Epidermal melanocyte (primary cell): ENCODE measurements around the gene NFIA.

Experiments used
- DNase-seq: peaks from one replicate; pipeline ENCODE4 v3.0.0; 2011; ENCODE audit warnings: low spot score; ENCODE audit not compliant: insufficient read length

Gene NFIA

DNA sequence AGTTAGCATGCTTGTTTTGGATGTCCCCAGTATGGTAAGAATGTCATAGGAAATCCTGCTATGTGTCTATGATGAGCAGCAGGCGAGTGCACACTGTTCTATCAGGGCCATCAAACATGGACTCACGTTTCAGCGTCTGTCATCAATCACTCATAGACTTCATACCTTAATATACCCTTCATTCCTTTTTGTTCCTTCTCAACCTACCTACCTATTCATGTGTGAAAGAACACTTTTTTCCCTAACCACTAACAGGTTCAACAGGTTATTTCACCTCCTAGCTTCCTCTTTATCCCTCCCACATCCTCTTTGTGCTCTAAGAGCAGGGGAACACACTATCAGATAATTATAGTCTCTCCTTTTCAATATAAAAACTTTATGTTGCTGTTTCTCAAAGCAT, 342.0 kb downstream of the NFIA start:
- no peak for DNase-seq

DNA sequence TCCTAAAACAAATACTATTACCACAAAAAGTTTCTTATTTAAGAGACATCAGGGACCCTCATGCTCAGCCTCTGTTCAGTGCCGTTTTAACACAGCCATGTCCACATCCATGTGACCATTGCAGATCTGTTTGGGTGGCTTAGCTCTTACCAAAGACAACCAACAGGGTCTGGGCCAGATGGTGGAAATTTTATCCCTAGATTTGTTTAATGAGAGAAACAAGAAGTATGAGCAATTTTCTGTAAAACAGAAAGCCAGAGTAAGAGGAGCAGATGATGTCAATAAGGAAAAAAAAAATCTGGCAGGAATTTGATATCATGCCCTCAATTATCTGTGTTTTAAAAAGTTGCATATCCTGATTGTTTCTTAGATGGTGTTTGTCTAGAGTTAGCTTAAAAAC, 342.7 kb downstream of the NFIA start:
- no peak for DNase-seq

DNA sequence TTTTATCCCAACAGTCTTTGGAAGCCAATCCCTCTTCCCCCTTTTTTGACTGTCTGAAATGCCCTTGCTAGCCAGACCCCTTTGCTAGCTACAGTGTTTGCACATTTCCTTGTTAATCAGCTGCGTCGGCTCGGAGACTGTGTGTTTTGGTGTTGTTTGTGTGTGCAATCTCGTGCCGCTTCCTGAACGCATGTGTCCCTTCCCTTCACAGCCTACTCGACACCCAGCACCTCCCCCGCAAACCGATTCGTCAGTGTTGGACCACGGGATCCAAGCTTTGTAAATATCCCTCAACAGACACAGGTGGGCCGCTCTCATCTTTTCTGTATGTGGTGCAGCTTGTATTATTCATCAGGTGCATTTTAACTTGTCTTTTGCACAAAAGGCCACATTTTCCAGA, 343.9 kb downstream of the NFIA start:
- no peak for DNase-seq

- DNase-seq = no peak
These were observed 344.5 kb downstream of the NFIA start for GRCh38 chr1:61426885-61427284.

DNA sequence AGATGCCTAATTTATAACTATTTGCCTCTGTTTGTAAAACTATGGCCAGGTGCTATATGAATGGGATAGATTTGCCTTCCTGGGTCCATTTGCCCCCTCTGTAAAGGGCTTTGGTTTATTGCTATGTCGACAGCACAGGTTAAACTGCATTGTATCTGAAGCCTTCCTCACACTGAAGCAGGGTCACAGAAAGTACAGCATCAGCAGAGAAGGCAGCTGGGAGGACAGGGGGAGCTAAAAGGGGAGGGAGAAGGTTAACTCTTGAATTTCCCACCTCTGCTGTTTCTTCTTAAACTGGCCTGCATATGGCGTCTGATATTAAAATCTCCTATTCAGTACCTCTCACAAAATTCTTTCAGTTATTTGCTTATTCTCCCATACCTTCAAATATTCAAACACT, 345.1 kb downstream of the NFIA start:
- DNase-seq = no peak

GRCh38 chr1:61428146-61428545, 345.8 kb downstream of the NFIA start:
- DNase-seq = no peak

DNA sequence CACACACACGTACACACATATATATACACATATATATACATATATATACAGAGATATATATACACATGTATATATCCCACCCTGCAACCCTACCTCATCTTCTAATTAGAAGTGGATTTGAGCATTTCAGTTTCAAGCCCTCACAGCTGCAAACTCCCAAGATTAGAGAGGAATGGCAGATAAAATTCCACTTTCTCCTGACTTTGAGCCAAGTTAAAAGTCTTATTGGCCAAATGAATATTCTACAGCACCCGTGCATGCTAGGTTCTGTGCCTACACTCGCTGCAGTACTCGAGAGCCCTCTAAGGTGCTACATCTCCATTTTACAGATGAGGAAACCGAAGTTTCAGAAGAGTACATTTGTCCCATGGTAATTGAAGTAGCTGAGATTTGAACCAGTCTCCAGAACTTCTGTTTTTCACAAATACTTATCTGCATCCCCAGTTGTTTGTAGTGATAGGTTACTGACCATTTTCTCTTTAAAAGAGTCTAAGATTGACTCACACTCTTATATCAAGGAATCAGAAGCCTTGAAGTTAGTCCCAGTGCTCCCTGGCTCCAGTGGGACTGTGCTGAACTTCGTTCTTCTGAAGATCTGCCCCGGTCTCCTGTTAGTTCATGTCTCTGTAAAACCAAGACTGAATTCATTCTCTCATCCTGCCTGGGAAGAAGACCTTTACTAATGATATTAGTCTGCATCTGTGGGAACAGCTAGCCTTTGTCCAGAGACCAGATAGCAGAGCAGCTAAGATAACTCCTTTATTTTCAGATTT, 350.4 kb downstream of the NFIA start:
- DNase-seq = no peak

GRCh38 chr1:61433646-61434045, 351.3 kb downstream of the NFIA start:
- no peak for DNase-seq

GRCh38 chr1:61434276-61434675, 351.9 kb downstream of the NFIA start:
- no peak for DNase-seq

DNA sequence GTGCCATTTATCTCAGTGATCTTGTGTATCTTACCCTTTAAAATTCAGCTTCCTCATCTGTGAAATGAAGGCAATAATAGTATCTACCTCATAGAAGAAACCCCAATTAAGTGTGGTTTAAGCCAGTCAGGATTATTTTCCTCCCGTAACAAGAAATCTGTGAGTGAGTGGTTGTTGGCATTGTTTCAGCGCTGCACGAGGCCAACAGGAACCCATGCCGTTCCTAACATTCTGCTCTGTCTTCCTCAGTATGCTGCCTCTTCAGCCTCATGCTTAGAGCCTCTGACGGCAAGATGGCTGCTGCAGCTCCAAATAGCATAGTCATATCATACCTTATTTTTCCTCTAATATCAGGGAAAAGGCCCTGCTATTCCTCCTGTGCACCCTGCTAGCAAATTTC, 352.9 kb downstream of the NFIA start:
- no peak for DNase-seq

GRCh38 chr1:61436016-61436415, 353.7 kb downstream of the NFIA start:
- DNase-seq = no peak

GRCh38 chr1:61436491-61437120, 354.2 kb downstream of the NFIA start:
- no peak for DNase-seq

DNA sequence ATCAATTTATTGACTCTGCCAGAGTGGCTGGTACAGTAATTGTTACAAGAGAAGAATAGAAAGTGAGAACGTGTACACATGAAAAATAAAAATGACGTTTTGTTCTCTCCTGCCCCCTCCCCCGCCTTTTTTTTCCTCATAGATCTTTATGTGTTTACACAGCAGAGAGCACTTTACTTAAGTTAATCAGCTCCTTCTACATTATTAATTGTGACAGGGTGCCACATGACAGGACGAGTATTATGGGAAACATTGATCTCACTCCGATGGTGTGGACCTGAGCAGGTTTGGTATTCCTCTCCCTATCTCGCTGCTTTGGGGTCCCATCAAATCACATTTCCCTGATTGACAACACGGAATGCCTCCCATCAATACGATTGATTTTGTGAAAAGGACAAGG, 356.9 kb downstream of the NFIA start:
- no peak for DNase-seq

DNA sequence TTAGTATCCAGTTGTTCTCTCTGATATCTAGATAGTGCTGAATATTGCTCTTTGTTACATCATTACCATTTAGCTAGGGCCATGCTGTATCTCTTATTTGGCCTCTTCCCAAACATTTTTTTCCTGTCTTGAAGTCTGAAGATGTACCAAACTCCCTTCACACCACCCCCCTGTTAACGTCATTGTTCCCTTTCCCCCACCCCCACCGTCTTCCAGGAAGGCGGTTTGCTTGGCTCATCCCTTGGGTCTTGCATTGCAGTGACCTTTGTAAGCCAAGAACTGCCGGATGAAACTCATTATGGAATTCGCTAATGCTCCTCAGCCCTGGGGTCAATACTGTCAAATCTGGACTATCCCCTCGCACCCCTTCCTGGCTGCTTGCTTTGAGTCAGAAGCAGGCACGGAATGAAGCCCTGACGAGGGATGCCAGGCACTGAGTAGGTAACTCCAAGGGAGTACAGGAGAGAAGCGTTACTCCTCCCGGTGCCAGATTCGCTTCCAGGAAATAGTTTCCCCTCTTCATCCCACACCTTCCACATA, 359.4 kb downstream of the NFIA start:
- DNase-seq = no peak

DNA sequence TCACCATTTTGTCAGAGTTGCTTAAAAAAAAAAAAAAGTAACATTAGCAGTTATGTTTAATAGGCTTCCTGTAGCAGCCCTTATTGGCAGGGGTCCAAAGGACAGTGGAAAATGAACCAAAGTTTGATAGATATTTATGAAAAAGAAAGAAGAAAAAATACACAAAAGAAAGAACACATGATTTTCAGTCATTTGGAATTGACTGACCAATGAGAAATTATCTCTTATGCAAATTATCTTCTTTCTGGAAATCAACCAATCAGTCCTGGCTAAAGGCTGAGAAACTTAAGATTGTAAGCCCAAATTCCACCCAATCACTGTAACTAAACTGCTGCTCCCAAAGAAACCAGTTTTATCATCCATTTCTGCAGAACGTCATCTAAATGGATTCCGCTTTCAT, 360.2 kb downstream of the NFIA start:
- no peak for DNase-seq

DNA sequence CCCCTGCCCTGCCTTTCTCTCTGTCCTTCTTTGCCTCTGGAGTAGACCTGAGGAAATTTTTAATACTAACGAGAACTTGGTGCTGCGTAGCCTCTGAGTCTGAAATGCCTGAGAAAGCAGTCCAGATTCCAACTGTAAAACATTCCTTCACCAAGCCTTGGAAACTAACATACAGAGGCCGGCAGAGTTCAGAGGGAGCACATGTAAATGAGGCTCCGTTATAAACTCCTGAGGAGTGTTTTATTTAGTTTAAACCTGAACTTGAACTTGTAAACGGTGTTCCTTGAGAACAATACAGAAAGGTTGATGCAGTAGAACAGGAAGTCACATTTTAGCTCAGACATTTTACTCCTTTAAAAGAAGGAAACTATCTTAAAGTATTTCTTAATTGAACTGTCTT, 361.9 kb downstream of the NFIA start:
- DNase-seq = no peak

GRCh38 chr1:61445269-61445825, 363.0 kb downstream of the NFIA start:
- DNase-seq = no peak

DNA sequence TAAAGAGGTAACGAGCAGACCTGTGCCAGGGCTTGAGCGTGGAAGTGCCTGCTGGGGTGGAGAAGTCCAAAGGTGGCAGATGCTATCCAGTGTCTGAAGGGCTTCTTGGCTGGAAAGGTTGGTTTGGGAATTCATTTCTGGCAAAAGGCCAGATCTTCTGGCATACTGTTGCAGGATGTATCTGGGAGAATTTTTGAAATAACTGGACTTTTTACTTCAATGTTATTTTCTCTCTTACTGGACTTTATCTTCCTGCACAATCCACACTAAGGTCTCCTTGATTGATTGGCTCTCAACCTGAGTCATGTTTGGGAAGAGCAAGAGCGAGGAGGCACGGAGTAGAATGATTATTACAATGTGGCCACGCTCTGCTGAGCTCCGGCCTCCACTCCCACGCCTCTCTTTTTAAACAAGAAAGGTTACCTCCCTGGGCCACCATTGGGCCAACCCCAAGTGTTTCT, 364.2 kb downstream of the NFIA start:
- no peak for DNase-seq

- no peak for DNase-seq
These were observed 365.0 kb downstream of the NFIA start for GRCh38 chr1:61447106-61447967.

- DNase-seq = no peak
These were observed 365.6 kb downstream of the NFIA start for GRCh38 chr1:61447968-61448430.

GRCh38 chr1:61448914-61449313, 366.6 kb downstream of the NFIA start:
- DNase-seq = no peak
